ENCODE results near the gene CADM1.

Gene CADM1

DNA sequence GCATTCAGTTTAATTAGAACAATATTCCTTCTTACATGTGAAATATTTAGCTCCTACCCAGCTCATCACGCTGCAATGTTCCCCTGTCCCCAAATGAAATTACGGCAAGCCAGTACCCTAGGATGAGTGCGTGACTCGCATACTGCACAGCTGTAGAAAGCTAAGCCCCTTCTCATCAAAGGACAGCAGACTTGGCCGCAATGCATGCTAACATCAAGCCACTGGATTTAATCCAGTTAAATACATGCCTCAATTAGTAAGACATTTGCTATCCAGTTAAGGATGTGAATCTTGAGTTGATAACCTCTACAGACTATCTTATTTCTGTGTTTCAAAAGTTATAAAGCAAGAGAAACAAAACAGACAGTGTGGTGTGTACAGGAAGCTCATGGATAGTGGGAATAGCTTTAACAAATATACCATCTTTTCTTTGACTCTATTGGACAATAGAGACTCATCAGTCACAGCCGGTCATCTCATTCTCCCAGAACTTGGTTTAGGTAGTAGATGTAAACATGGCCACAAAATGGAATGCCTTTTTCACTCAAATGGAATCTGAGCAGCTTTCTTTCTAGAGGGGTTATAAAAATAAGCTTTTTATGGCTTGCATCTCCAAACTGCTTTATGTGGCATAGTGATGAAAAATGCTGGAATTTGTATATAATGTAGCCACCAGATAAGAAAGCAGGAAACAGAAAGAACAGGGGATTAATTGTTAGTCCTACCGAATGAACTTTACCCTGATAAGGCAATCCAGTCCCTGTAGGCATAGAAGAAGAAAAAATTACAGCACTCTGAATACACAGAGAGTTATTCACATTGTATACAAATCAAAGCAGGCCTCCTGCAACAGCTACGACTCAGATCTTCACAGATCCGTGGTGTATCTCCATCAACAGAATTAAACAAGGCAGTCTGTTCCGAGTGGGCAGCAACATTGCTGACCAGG, 224.1 kb downstream of the CADM1 start:
- no peaks in the 10 kb centered on the region for H3K36me3 Mint-ChIP-seq (ENCODE audit: low read depth)
- no peaks in the 10 kb centered on the region for H3K4me1 Mint-ChIP-seq (ENCODE audit: low read depth)
- H3K4me3 Mint-ChIP-seq = no peak overlapping the region
- no peak overlapping the region for H3K27ac Mint-ChIP-seq
- peaks cover 4% of the 10 kb centered on the region for H3K27me3 Mint-ChIP-seq
- H3K9me3 Mint-ChIP-seq = peaks cover 2% of the 10 kb centered on the region

DNA sequence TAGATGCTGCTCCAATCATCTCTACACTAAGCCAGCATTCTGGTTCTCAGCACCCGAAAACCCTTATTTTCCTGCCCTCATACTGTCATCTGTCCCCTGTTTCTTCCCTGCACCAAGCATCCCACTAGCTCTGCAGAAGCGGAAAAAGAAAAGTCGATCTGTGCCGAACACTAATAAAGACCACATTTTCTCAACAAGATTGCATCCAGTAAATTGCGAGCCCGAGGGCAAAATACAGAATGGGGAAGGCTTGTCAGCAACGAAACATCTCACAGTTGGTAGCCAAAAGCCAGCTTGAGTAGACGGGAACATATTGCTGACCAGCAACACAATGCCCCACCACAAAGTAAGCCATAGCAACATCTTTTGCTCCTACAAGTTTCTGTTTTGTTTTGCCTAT, 227.4 kb downstream of the CADM1 start:
- H3K27me3 Mint-ChIP-seq = peaks cover 7% of the 10 kb centered on the region
- H3K27ac Mint-ChIP-seq = no peak overlapping the region
- H3K9me3 Mint-ChIP-seq = peaks cover 3% of the 10 kb centered on the region
- no peak overlapping the region for H3K4me3 Mint-ChIP-seq
- no peaks in the 10 kb centered on the region for H3K36me3 Mint-ChIP-seq (ENCODE audit: low read depth)
- no peaks in the 10 kb centered on the region for H3K4me1 Mint-ChIP-seq (ENCODE audit: low read depth)

DNA sequence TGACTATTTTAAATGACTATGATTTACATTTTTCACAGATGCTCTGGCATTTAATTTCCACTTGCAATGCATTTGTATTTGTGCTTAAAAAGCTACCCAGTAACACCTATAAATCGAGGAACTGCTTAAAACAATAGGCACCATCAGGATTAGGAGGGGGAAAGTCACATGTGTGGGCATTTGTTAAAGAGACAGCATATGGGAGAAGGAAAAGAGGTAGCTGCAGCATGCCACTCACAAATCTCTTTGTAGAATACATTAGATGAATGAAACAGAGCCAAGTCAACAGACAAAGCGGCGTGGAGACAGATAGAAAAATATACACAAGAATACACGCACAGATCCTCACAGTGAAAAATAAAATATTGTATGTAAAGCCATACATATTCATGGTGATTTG, 228.0 kb downstream of the CADM1 start:
- no peak overlapping the region for H3K4me3 Mint-ChIP-seq
- H3K4me1 Mint-ChIP-seq (ENCODE audit: low read depth) = no peaks in the 10 kb centered on the region
- H3K36me3 Mint-ChIP-seq (ENCODE audit: low read depth) = no peaks in the 10 kb centered on the region
- peaks cover 7% of the 10 kb centered on the region for H3K27me3 Mint-ChIP-seq
- H3K9me3 Mint-ChIP-seq = peaks cover 3% of the 10 kb centered on the region
- no peak overlapping the region for H3K27ac Mint-ChIP-seq

DNA sequence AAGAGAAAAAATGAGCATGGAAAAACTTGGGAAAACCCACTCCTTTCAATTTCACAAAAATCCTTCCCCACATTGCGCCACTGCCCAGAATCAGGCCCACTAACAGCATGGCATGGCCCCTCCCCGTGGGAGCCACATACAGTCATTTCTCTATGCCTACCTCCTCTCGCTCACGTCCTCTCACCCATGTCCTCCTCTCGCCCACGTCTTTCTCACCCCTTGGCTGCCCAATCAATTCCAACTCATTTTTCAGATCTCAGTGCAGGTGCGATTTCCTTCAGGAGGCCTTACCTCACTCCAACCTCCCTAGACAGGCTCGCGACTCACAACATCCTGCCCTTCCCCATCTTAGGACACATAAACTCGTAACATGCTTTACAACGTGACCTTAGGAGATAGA, 229.2 kb downstream of the CADM1 start:
- H3K9me3 Mint-ChIP-seq = peaks cover 3% of the 10 kb centered on the region
- H3K36me3 Mint-ChIP-seq (ENCODE audit: low read depth) = no peaks in the 10 kb centered on the region
- H3K27ac Mint-ChIP-seq = no peak overlapping the region
- no peaks in the 10 kb centered on the region for H3K4me1 Mint-ChIP-seq (ENCODE audit: low read depth)
- no peak overlapping the region for H3K4me3 Mint-ChIP-seq
- H3K27me3 Mint-ChIP-seq = peaks cover 7% of the 10 kb centered on the region

DNA sequence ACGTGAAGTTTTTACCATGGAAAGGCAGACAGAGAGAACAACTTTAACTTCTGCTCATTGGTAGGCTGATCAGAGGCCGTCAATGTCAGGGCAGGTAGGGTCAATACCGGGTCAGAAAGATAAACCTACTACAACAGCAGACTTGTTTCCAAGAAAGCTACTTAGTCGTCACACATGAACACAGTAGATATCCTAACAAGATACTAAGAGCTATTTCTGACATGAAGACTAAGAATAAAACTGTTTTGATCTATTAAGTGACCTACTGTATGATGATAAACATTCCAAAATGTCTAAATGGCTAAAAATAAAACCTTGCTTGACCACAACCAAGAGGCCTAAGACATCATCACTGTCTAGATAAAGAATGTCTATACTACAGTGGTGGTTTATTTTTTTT, 231.3 kb downstream of the CADM1 start:
- no peak overlapping the region for H3K4me3 Mint-ChIP-seq
- H3K36me3 Mint-ChIP-seq (ENCODE audit: low read depth) = no peaks in the 10 kb centered on the region
- H3K27ac Mint-ChIP-seq = no peak overlapping the region
- peaks cover 4% of the 10 kb centered on the region for H3K27me3 Mint-ChIP-seq
- no peaks in the 10 kb centered on the region for H3K4me1 Mint-ChIP-seq (ENCODE audit: low read depth)
- peaks cover 3% of the 10 kb centered on the region for H3K9me3 Mint-ChIP-seq

DNA sequence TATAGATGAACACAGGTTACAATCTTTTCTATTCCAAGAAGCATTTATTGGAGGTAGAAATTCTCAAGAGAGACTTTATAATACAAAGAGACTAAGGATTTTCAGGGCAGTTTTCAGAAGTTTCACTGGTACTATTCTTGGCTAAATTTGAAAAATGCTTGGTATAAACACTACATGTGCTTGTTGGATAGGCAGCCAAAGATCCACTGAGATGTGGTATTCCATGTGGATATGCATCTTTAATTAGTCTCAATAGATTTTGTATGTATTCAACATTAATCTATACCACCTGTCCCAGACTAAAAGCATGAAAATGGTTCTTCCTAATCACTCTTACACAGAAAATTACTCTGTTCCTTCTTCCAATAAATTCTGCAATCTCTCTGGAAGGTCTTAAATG, 232.6 kb downstream of the CADM1 start:
- Mint-ChIP-seq H3K36me3 (ENCODE audit: low read depth) (no peaks in the 10 kb centered on the region), H3K27ac (no peak overlapping the region), H3K4me3 (no peak overlapping the region), H3K4me1 (ENCODE audit: low read depth) (no peaks in the 10 kb centered on the region), H3K9me3 (peaks cover 3% of the 10 kb centered on the region), H3K27me3 (peaks cover 4% of the 10 kb centered on the region)

DNA sequence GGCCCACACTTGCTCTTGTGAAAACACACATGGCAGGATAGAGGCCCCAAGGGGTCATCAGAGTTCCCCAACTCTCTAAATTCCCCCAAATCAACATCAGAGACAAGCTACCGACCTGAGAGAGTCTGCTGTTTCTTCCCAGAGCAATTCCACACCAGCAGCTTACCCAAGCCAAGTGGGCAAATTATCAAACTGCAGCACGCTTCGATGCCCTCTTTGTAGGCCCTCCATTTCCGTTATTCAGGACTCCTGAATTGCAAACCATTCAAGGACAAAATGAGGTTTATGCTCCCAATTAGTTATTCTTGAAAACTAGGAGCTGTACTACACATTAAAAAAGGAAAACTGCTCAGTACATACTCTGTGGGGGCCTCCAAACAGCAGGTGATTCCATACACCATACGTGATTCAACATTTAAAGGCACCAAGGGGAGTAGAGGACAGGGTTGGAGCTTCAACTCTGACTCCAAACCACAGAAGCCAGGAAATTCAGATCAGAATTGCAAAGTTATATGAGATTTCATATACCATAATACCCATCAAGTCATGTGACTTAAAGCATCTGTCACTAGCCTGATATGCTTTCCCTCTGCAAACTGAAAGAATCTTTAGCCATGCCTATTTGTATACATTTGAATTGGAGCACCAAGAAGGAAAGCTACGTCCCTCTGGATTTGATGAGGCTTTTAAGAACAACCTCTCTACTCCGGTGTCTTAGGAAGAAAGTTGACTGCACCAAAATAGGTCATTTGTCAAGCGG, 234.8 kb downstream of the CADM1 start:
- Mint-ChIP-seq H3K4me1 (ENCODE audit: low read depth) (no peaks in the 10 kb centered on the region), H3K36me3 (ENCODE audit: low read depth) (no peaks in the 10 kb centered on the region), H3K4me3 (no peak overlapping the region), H3K9me3 (no peaks in the 10 kb centered on the region), H3K27me3 (no peaks in the 10 kb centered on the region), H3K27ac (no peak overlapping the region)

DNA sequence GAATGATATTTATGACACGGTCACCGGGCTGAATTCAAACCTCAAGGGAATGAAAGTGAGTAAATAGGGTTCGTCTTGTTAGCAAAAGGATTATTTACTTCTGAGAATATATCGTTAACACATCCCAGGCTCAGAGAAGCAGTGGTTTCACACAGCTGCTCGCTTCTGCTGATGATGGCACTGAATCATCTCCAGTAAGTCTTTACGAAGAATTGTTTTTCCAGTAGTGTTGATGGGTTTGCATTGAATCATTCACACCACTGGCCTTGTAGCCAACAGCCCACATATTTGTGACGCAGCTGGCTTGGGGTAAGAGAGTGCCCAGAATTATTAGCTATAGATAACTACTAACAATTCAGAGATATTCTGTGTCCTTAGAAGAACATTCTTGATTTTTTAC, 236.3 kb downstream of the CADM1 start:
- H3K27me3 Mint-ChIP-seq = no peaks in the 10 kb centered on the region
- H3K27ac Mint-ChIP-seq = no peak overlapping the region
- no peaks in the 10 kb centered on the region for H3K36me3 Mint-ChIP-seq (ENCODE audit: low read depth)
- no peaks in the 10 kb centered on the region for H3K9me3 Mint-ChIP-seq
- H3K4me1 Mint-ChIP-seq (ENCODE audit: low read depth) = no peaks in the 10 kb centered on the region
- no peak overlapping the region for H3K4me3 Mint-ChIP-seq

DNA sequence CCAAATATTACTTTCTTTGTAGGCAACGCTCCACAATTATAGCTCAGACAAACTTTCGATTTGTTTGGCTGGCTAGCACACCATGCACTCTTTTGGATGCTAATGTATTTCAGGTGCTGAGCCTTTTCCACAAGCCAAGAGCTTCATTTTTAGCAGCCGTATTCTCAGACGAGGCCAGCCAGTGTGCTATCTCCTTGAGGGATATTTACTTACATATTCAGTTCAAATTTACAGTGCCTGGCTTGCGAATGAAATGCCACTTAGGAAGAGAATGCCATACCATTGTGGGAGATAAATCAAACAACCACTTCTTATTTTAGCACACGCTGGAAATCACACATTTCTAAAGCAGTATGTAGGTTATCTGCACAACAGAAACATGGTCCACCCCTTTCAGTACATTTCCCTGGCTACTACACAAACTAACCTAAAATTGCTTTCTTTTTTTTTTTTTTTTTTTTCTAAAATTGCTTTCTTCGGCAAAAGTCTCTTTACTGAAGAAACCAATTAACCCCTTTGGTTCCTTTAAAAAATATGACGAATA, 236.9 kb downstream of the CADM1 start:
- H3K36me3 Mint-ChIP-seq (ENCODE audit: low read depth) = no peaks in the 10 kb centered on the region
- no peak overlapping the region for H3K27ac Mint-ChIP-seq
- H3K27me3 Mint-ChIP-seq = no peaks in the 10 kb centered on the region
- no peaks in the 10 kb centered on the region for H3K9me3 Mint-ChIP-seq
- H3K4me3 Mint-ChIP-seq = no peak overlapping the region
- no peaks in the 10 kb centered on the region for H3K4me1 Mint-ChIP-seq (ENCODE audit: low read depth)

DNA sequence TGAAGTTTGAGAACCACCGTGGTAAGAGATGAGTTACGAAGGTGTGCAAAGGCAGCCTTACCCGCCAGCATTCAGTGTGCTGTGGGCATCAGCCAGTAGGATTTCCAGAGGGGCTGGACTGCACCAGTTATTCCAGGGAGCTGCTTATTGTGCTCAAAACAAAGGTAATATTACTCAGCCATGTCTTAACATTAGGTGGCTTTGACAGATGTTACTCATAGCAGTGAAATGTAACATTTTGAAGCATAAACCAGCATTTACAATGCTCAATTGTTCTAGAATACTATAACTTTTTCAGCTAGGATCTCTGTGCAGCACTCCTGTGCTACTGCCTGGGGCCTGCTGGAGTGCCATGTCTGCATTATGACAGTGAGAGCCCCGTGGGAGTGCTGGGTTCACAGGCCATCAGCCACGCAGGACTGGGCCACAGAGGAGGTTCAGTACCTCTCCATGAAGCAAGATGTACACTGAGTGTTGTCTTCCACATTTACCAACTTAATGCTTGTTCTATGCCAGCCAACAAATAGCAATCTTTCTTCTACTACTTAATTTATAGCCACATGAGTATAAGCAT, 238.1 kb downstream of the CADM1 start:
- Mint-ChIP-seq H3K9me3 (no peaks in the 10 kb centered on the region), H3K27ac (no peak overlapping the region), H3K4me1 (ENCODE audit: low read depth) (no peaks in the 10 kb centered on the region), H3K36me3 (ENCODE audit: low read depth) (no peaks in the 10 kb centered on the region), H3K27me3 (no peaks in the 10 kb centered on the region), H3K4me3 (no peak overlapping the region)

DNA sequence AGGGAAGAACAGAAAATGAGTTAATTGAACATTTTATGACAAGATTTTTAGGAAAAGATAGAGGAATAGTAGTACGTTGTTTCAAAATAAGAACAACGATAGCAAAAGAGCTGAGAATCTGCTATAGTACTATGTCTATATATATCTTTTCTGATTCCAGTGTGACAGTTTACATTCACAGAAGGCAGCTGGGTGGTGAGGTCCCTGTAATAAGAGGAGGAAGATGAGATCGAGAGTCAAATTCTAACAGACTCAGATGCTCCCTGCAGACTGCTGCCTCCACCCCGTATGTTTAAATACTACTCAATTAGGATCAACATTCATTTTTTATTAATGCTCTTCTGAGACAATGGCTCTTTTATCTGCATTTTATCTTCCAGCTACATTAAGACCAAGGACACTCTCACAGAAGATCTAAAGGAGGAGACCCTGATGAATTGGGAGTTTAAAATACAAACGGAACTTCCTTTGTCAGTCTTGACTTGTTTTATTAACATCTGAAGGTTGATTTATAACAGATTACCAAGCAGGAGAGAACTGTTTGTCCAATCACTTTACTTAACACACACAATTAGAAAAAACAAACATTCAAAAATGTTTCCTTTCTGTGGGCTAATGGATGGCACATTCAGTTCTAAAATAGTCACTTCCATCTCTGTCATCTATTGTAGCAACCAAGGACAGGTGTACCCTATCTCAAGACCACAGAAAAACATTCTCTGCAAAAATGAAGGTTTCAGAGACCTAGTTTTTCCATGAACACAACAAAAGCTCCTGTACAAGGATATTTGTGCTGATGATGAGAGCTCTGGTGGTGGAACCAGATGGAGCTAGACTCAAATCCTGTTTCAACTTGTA, 240.2 kb downstream of the CADM1 start:
- no peak overlapping the region for H3K4me3 Mint-ChIP-seq
- no peaks in the 10 kb centered on the region for H3K4me1 Mint-ChIP-seq (ENCODE audit: low read depth)
- no peaks in the 10 kb centered on the region for H3K36me3 Mint-ChIP-seq (ENCODE audit: low read depth)
- no peaks in the 10 kb centered on the region for H3K9me3 Mint-ChIP-seq
- no peak overlapping the region for H3K27ac Mint-ChIP-seq
- H3K27me3 Mint-ChIP-seq = no peaks in the 10 kb centered on the region

DNA sequence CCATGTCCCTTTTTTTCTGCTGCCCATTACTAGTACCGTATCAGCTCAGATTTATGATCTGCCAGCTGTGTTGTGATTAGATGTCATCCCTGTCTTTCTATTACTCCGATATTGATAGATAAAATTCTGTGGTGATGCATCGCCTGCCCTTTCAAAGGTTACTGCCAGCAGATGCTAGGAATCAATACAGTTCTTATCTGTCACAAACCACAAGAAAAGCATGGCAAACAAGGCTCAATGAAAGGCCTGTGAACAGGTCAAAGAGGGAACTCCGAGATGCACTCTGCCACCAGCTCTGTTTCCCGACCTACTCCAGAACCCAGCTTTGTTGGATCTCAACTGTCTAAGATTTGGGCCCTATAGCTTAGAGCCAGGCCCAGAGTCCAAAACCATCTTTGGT, 246.0 kb downstream of the CADM1 start:
- Mint-ChIP-seq H3K27ac (no peak overlapping the region), H3K27me3 (no peaks in the 10 kb centered on the region), H3K4me3 (no peak overlapping the region), H3K36me3 (ENCODE audit: low read depth) (no peaks in the 10 kb centered on the region), H3K4me1 (ENCODE audit: low read depth) (no peaks in the 10 kb centered on the region), H3K9me3 (no peaks in the 10 kb centered on the region)

DNA sequence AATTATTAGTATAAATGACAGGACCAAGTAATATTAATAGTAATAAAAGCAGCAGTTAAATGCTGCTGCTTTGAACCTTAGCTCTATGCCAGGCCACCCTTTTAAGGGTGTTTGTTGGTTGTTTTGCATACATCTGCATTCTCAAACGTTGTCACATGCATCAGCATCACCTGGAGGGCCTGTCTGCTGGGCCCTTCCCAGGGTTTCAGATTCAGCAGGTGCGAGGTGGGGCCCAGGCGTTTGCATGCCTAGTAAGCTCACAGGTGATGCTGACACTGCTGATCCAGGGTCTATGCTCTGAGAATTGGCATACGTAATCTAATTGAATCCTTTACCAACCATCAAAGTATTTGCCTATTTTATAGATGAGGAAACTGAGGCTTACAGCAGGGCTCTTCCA, 246.5 kb downstream of the CADM1 start:
- H3K36me3 Mint-ChIP-seq (ENCODE audit: low read depth) = no peaks in the 10 kb centered on the region
- H3K27me3 Mint-ChIP-seq = no peaks in the 10 kb centered on the region
- no peaks in the 10 kb centered on the region for H3K4me1 Mint-ChIP-seq (ENCODE audit: low read depth)
- H3K27ac Mint-ChIP-seq = no peak overlapping the region
- no peak overlapping the region for H3K4me3 Mint-ChIP-seq
- no peaks in the 10 kb centered on the region for H3K9me3 Mint-ChIP-seq

DNA sequence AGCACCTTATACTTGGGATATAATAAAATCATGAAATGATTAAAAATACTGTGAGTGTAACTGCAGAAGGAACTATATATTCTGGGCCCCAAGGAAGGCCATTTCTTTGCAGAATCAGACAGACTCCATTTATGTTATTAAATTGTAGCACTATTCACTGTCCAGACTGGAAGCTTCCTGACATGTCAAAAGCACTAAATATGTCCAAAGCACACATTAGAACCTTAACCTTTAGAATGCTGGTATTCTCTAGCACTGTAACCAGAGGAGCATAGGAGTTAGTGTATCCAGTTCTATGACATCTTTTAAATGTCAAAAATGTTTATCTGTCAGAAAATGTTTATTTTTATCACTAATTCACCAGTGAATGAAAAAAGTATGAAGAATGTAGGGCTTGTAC, 246.9 kb downstream of the CADM1 start:
- no peaks in the 10 kb centered on the region for H3K4me1 Mint-ChIP-seq (ENCODE audit: low read depth)
- no peak overlapping the region for H3K4me3 Mint-ChIP-seq
- H3K27ac Mint-ChIP-seq = no peak overlapping the region
- no peaks in the 10 kb centered on the region for H3K36me3 Mint-ChIP-seq (ENCODE audit: low read depth)
- H3K27me3 Mint-ChIP-seq = no peaks in the 10 kb centered on the region
- H3K9me3 Mint-ChIP-seq = no peaks in the 10 kb centered on the region
